Ectodermal cell (in vitro differentiated cells): Measurements from ENCODE around the gene ZNF772.

ENCODE experiments used
- H3K27ac ChIP-seq: 2 replicates; pipeline ENCODE4 v1.7.0; 2013; ENCODE audit warnings: mild to moderate bottlenecking, low read depth, low read length; ENCODE audit not compliant: insufficient read depth, poor library complexity, severe bottlenecking
- H3K27me3 ChIP-seq: 2 replicates; pipeline ENCODE4 v1.7.0; 2013; ENCODE audit warnings: mild to moderate bottlenecking, low read length; ENCODE audit not compliant: insufficient read depth, control insufficient read depth, poor library complexity, severe bottlenecking
- H3K36me3 ChIP-seq: one replicate; pipeline ENCODE4 v1.7.0; 2013; ENCODE audit warnings: low read length; ENCODE audit not compliant: control insufficient read depth, insufficient read depth
- H3K4me1 ChIP-seq: one replicate; pipeline ENCODE4 v1.7.0; 2013; ENCODE audit warnings: low read length; ENCODE audit not compliant: control insufficient read depth, insufficient read depth
- H3K4me3 ChIP-seq: 2 replicates; pipeline ENCODE4 v1.7.0; 2013; ENCODE audit warnings: low read depth, low read length, control low read depth; ENCODE audit not compliant: insufficient read depth
- H3K9me3 ChIP-seq: 2 replicates; pipeline ENCODE4 v1.7.0; 2013; ENCODE audit warnings: mild to moderate bottlenecking, low read length, moderate library complexity; ENCODE audit not compliant: control insufficient read depth
- WGBS, 2 experiments: methylation state at CpG; one replicate each; pipeline ENCODE4 v1.1.7; 2013; ENCODE audit warnings: missing lambda C conversion rate in 2 of 2; 5-methylcytosine and 5-hydroxymethylcytosine counted together

The ZNF772 gene

GRCh38 chr19:57436417-57436816, 40.9 kb downstream of the ZNF772 start:
- WGBS, 2 experiments, result 88 to 91% methylated on average over 1 of the region's 1 CpG
- Histone ChIP-seq H3K4me1 (no peaks in the 10 kb centered on the region), H3K27ac (no peak overlapping the region), H3K4me3 (peak overlapping the region; percentile 97), H3K27me3 (no peaks in the 10 kb centered on the region), H3K9me3 (no peaks in the 10 kb centered on the region), H3K36me3 (peaks cover 8% of the 10 kb centered on the region)

- Histone ChIP-seq H3K27ac (peak within 1 kb of the TSS; percentile 26), H3K36me3 (peaks cover 8% of the 10 kb centered on the region), H3K9me3 (no peaks in the 10 kb centered on the region), H3K4me1 (no peaks in the 10 kb centered on the region), H3K4me3 (peak within 1 kb of the TSS; percentile 97), H3K27me3 (no peaks in the 10 kb centered on the region)
- WGBS, 2 experiments, result 0% methylated on average over 61 of the region's 61 CpGs
Measured at GRCh38 chr19:57435062-57435978, 42.0 kb downstream of the ZNF772 start, which contains the start of gene ZNF749. ZNF749 (plus strand) TSS chr19:57435325; CDS start chr19:57435579, 254 bp downstream.

- peak overlapping the region; percentile 22 for H3K27ac ChIP-seq
Measured at GRCh38 chr19:57434386-57435061, 42.8 kb downstream of the ZNF772 start.

GRCh38 chr19:57421037-57421436, 56.3 kb downstream of the ZNF772 start:
- H3K4me1 ChIP-seq, result no peaks in the 10 kb centered on the region
- 95 to 100% methylated on average over 1 to 3 of the region's 3 CpGs for WGBS, 2 experiments
- H3K9me3 ChIP-seq, result no peaks in the 10 kb centered on the region
- peaks cover 13% of the 10 kb centered on the region for H3K36me3 ChIP-seq
- H3K27me3 ChIP-seq, result no peaks in the 10 kb centered on the region
- no peak overlapping the region for H3K4me3 ChIP-seq
- no peak overlapping the region for H3K27ac ChIP-seq

More at GRCh38 chr19:57434386-57435061, 42.8 kb downstream of the ZNF772 start:
- H3K4me3 ChIP-seq, result peak overlapping the region; percentile 97
- 49 to 51% methylated on average over 15 of the region's 15 CpGs for WGBS, 2 experiments
- H3K4me1 ChIP-seq, result no peaks in the 10 kb centered on the region
- no peaks in the 10 kb centered on the region for H3K9me3 ChIP-seq
- no peaks in the 10 kb centered on the region for H3K27me3 ChIP-seq
- peaks cover 8% of the 10 kb centered on the region for H3K36me3 ChIP-seq

GRCh38 chr19:57419439-57419838, 57.9 kb downstream of the ZNF772 start:
- no peak overlapping the region for H3K27ac ChIP-seq
- no peak overlapping the region for H3K4me3 ChIP-seq
- H3K4me1 ChIP-seq, result no peaks in the 10 kb centered on the region
- whole genome bisulfite sequencing, 2 experiments, result 93 to 95% methylated on average over 4 of the region's 4 CpGs
- H3K36me3 ChIP-seq, result peaks cover 13% of the 10 kb centered on the region
- no peaks in the 10 kb centered on the region for H3K27me3 ChIP-seq
- H3K9me3 ChIP-seq, result no peaks in the 10 kb centered on the region
